Erythroblast (primary cell): ENCODE measurements around the gene ZG16B.

Source experiments
- GATA1 ChIP-seq: IDR thresholded peaks from 2 replicates; pipeline ENCODE4 v1.6.1; 2011; ENCODE audit warnings: low read depth, mild to moderate bottlenecking, control low read depth, low read length, moderate library complexity
- POLR2A ChIP-seq: IDR thresholded peaks from 2 replicates; pipeline ENCODE4 v1.6.1; 2011; ENCODE audit warnings: mild to moderate bottlenecking, low read length

- TF ChIP-seq POLR2A (no peak), GATA1 (no peak)
Measured at GRCh38 chr16:2820836-2821486, 9.1 kb upstream of the ZG16B start.
